Spinal cord (tissue), 10 donors: ENCODE measurements around the gene PXN. TPM values are rescaled to one million over a fixed set of nuclear protein-coding genes. Genes with fewer than 3 reads are reported as not detected.

Experiments
- DNase-seq, 6 donors: peaks; one replicate each; pipeline versions ENCODE4 v3.0.0 to v3.0.0-alpha.2; 2013 to 2015; ENCODE audit warnings: low spot score in 6 of 6, low read depth in 4 of 6
- H3K27ac ChIP-seq: one replicate; pipeline ENCODE4 v1.5.1; 2013; ENCODE audit warnings: low read depth, low read length, control low read depth
- H3K27me3 ChIP-seq: one replicate; pipeline ENCODE4 v1.6.1; 2013; ENCODE audit warnings: low read length; ENCODE audit not compliant: control insufficient read depth, insufficient read depth
- H3K36me3 ChIP-seq: one replicate; pipeline ENCODE4 v1.6.1; 2013; ENCODE audit warnings: low read length; ENCODE audit not compliant: control insufficient read depth, insufficient read depth
- H3K4me1 ChIP-seq: one replicate; pipeline ENCODE4 v1.6.1; 2013; ENCODE audit warnings: low read length; ENCODE audit not compliant: control insufficient read depth, insufficient read depth
- H3K4me3 ChIP-seq: one replicate; pipeline ENCODE4 v1.5.1; 2013; ENCODE audit warnings: low read depth, low read length, control low read depth
- H3K9me3 ChIP-seq: one replicate; pipeline ENCODE4 v1.6.1; 2013; ENCODE audit warnings: low read length; ENCODE audit not compliant: control insufficient read depth, insufficient read depth
- WGBS: methylation state at CpG from one replicate; pipeline ENCODE4 v1.1.5; 2013; ENCODE audit warnings: missing lambda C conversion rate; ENCODE audit not compliant: insufficient coverage; 5-methylcytosine and 5-hydroxymethylcytosine counted together
- long read RNA-seq, 4 donors: transcript quantifications; one replicate each; lab custom pipeline, GENCODE V29; 2026
- polyA plus RNA-seq, 2 donors: library from polyadenylated mRNA; unstranded; fragments of 120-200 nt; gene quantifications; one replicate each; pipeline ENCODE4 v1.2.1, GENCODE V29; 2013; ENCODE audit not compliant: insufficient read length in 2 of 2
- total RNA-seq, 2 donors: library from RNA; depleted of rRNA in 1 of 2; stranded (reverse); fragments of 120-200 nt in 1 of 2; fragments of >200 nt in 1 of 2; gene quantifications; one replicate each; pipeline versions ENCODE4 v1.2.3 to v1.2.4, GENCODE V29; 2013 to 2014
- donor health status: healthy.

Gene PXN
- total RNA-seq (10 to 100 TPM; 17.3 to 26.7 TPM), polyA plus RNA-seq (10 to 100 TPM; 45.4 to 62.2 TPM)
- long read RNA-seq, donor 1, transcript PXN-204 (11 exons, 3,683 nt) = major isoform, 8 of 16 reads
- long read RNA-seq, donor 1, partial matches to known transcripts = 5 of 16 reads
- long read RNA-seq, donor 1, other reads (novel, unspliced or antisense) = 0 of 16 reads
- long read RNA-seq, donor 2 = 0 reads
- long read RNA-seq, donor 3, partial matches to known transcripts = 0 of 1 reads
- long read RNA-seq, donor 3, other reads (novel, unspliced or antisense) = 0 of 1 reads
- long read RNA-seq, donor 4, transcript PXN-204 (11 exons, 3,683 nt) = major isoform, 5 of 12 reads
- long read RNA-seq, donor 4, partial matches to known transcripts = 6 of 12 reads
- long read RNA-seq, donor 4, other reads (novel, unspliced or antisense) = 0 of 12 reads

- Histone ChIP-seq H3K36me3 (no peaks in the 10 kb centered on the region), H3K4me3 (peak within 1 kb of the TSS; percentile 74), H3K4me1 (peaks cover 49% of the 10 kb centered on the region), H3K9me3 (no peaks in the 10 kb centered on the region), H3K27ac (peak within 1 kb of the TSS; percentile 74), H3K27me3 (no peaks in the 10 kb centered on the region)
- DNase-seq = peak in 5 of 6 donors; percentile 67 to 93 (median 74)
- WGBS = under 1% methylated on average over 69 of the region's 81 CpGs
Observed at GRCh38 chr12:120265473-120266179, at the start of gene PXN. PXN (minus strand) TSS chr12:120265730; CDS start chr12:120265629, 101 bp downstream.

GRCh38 chr12:120314220-120314619 is 48.7 kb upstream of the PXN start:
- WGBS = 50% methylated on average over 4 of the region's 5 CpGs
- DNase-seq = no peak
- Histone ChIP-seq H3K27ac (no peak overlapping the region), H3K4me3 (no peak overlapping the region), H3K36me3 (peaks cover 2% of the 10 kb centered on the region), H3K4me1 (peaks cover 8% of the 10 kb centered on the region), H3K27me3 (no peaks in the 10 kb centered on the region), H3K9me3 (no peaks in the 10 kb centered on the region)

GRCh38 chr12:120301962-120302815 is 36.7 kb upstream of the PXN start, which contains the start of gene SIRT4:
SIRT4 (plus strand) TSS chr12:120302321; CDS start chr12:120303562, 1,241 bp downstream.
- peak within 1 kb of the TSS; percentile 93 for H3K27ac ChIP-seq
- no peaks in the 10 kb centered on the region for H3K9me3 ChIP-seq
- peak within 1 kb of the TSS; percentile 91 for H3K4me3 ChIP-seq
- peaks cover 11% of the 10 kb centered on the region for H3K4me1 ChIP-seq
- no peaks in the 10 kb centered on the region for H3K27me3 ChIP-seq
- H3K36me3 ChIP-seq = peaks cover 7% of the 10 kb centered on the region
- 0% methylated on average over 12 of the region's 31 CpGs for WGBS
- DNase-seq = peak; percentile 93 to 99 (median 96)

- DNase-seq = peak; percentile 69 to 97 (median 84)
- no peaks in the 10 kb centered on the region for H3K36me3 ChIP-seq
- under 1% methylated on average over 22 of the region's 29 CpGs for WGBS
- peak within 1 kb of the TSS; percentile 63 for H3K4me3 ChIP-seq
- H3K27ac ChIP-seq = peak within 1 kb of the TSS; percentile 100
- no peaks in the 10 kb centered on the region for H3K27me3 ChIP-seq
- H3K4me1 ChIP-seq = peaks cover 20% of the 10 kb centered on the region
- H3K9me3 ChIP-seq = no peaks in the 10 kb centered on the region
Observed at GRCh38 chr12:120292661-120293531, 27.4 kb upstream of the PXN start, which contains the start of gene RNU4-1. RNU4-1 (minus strand) TSS chr12:120293237.

GRCh38 chr12:120292411-120292660 is 26.8 kb upstream of the PXN start:
- Histone ChIP-seq H3K4me1 (peaks cover 20% of the 10 kb centered on the region), H3K36me3 (no peaks in the 10 kb centered on the region), H3K27me3 (no peaks in the 10 kb centered on the region), H3K4me3 (peak overlapping the region; percentile 63), H3K27ac (peak overlapping the region; percentile 100), H3K9me3 (no peaks in the 10 kb centered on the region)
- peak in 1 of 6 donors; percentile 17 for DNase-seq
- WGBS = 0% methylated on average over 17 of the region's 17 CpGs

GRCh38 chr12:120290609-120291305 is 25.2 kb upstream of the PXN start:
- Histone ChIP-seq H3K27ac (peak overlapping the region; percentile 100), H3K4me1 (peaks cover 20% of the 10 kb centered on the region), H3K9me3 (no peaks in the 10 kb centered on the region), H3K27me3 (no peaks in the 10 kb centered on the region), H3K4me3 (peak overlapping the region; percentile 63), H3K36me3 (no peaks in the 10 kb centered on the region)
- 32% methylated on average over 18 of the region's 22 CpGs for WGBS
- DNase-seq = no peak

GRCh38 chr12:120287491-120287890 is 22.0 kb upstream of the PXN start:
- WGBS = 85% methylated on average over 8 of the region's 12 CpGs
- H3K27ac ChIP-seq = no peak overlapping the region
- DNase-seq = no peak
- H3K4me1 ChIP-seq = peaks cover 18% of the 10 kb centered on the region
- H3K36me3 ChIP-seq = no peaks in the 10 kb centered on the region
- no peaks in the 10 kb centered on the region for H3K27me3 ChIP-seq
- no peak overlapping the region for H3K4me3 ChIP-seq
- H3K9me3 ChIP-seq = no peaks in the 10 kb centered on the region

GRCh38 chr12:120286768-120287490 is 21.4 kb upstream of the PXN start:
- DNase-seq = no peak
- WGBS = 61% methylated on average over 4 of the region's 7 CpGs
- no peaks in the 10 kb centered on the region for H3K27me3 ChIP-seq
- H3K27ac ChIP-seq = no peak overlapping the region
- no peaks in the 10 kb centered on the region for H3K36me3 ChIP-seq
- peaks cover 13% of the 10 kb centered on the region for H3K4me1 ChIP-seq
- no peak overlapping the region for H3K4me3 ChIP-seq
- H3K9me3 ChIP-seq = no peaks in the 10 kb centered on the region
